HCT116 (cell line): ENCODE results near the gene SELENOK.
A peak's percentile ranks its signal among the peaks of the same experiment; 100 is the strongest.

Source experiments
- ATF3 ChIP-seq: IDR thresholded peaks from 2 replicates; pipeline ENCODE4 v1.6.1; 2012
- CEBPB ChIP-seq: IDR thresholded peaks from 2 replicates; pipeline ENCODE4 v1.6.1; 2012; ENCODE audit warnings: low read depth
- CTCF ChIP-seq, 3 experiments: fragments of 200-600 bp in 1 of 3; sonication (generic) in 1 of 3; IDR thresholded peaks in 2 of 3; conservative IDR thresholded peaks in 1 of 3; 2 replicates each; pipeline ENCODE4 v1.5.1; 2012 to 2017; ENCODE audit warnings: low read depth in 2 of 3, low read length in 2 of 3, antibody characterized with exemption in 1 of 3, borderline replicate concordance in 1 of 3, control low read depth in 1 of 3, mild to moderate bottlenecking in 1 of 3, mixed read lengths in 1 of 3, mixed run types in 1 of 3, moderate library complexity in 1 of 3; ENCODE audit not compliant: insufficient read depth in 1 of 3
- EZH2 ChIP-seq: fragments of 200-600 bp; sonication (generic); IDR thresholded peaks from 2 replicates; pipeline ENCODE4 v1.6.1; 2017; ENCODE audit warnings: antibody characterized with exemption, mixed run types
- EZH2phosphoT487 ChIP-seq: fragments of 200-600 bp; IDR thresholded peaks from 2 replicates; pipeline ENCODE4 v1.6.1; 2018; ENCODE audit warnings: antibody characterized with exemption, borderline replicate concordance
- JUND ChIP-seq: IDR thresholded peaks from 2 replicates; pipeline ENCODE4 v1.6.1; 2012
- POLR2A ChIP-seq: IDR thresholded peaks from 2 replicates; pipeline ENCODE4 v1.7.0; 2011; ENCODE audit warnings: borderline replicate concordance; ENCODE audit not compliant: insufficient read depth, insufficient read length; ENCODE audit errors: extremely low read depth
- POLR2AphosphoS5 ChIP-seq: IDR thresholded peaks from 2 replicates; pipeline ENCODE4 v1.6.1; 2011; ENCODE audit warnings: mild to moderate bottlenecking, low read depth, low read length, moderate library complexity
- SP1 ChIP-seq: IDR thresholded peaks from 2 replicates; pipeline ENCODE4 v1.6.1; 2012; ENCODE audit warnings: low read depth
- TF ChIP-seq, protein P1 (sequence below): IDR thresholded peaks from 2 replicates; pipeline ENCODE4 v1.6.1; 2012; ENCODE audit warnings: low read depth

DNA sequence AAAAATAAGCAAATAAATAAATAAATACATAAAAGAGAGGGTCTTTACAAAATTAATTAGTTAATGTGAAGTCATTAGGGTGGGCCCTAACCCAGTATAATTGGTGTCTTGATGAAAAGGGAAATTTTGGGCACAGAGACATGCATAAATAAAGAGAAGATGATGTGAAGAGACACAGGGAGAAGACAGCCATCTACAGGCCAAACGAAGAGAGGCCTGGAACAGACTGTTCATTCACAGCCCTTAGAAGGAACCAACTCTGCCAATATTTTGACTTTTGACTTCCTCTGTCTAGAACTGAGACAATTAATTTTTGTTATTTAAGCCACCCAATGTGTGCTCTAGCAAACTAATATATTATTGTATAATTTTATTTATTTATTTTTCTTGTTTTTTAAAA, 29.6 kb upstream of the SELENOK start:
- TF ChIP-seq CTCF (IDR thresholded peaks at IDR 0.05 in 2 of 3, conservative IDR thresholded peaks at IDR 0.05 in 1 of 3; ENCODE audit: borderline replicate concordance in 1 of 3, insufficient read depth in 1 of 3, low read depth in 2 of 3, low read length in 2 of 3) (peak; percentile 51 to 62 (median 56); a peak in 5 of 6 replicates), POLR2AphosphoS5 (no peak), EZH2phosphoT487 (no peak), CEBPB (no peak), POLR2A (no peak), EZH2 (no peak), SP1 (no peak), JUND (no peak), ATF3 (no peak)
- TF ChIP-seq, protein P1, sequence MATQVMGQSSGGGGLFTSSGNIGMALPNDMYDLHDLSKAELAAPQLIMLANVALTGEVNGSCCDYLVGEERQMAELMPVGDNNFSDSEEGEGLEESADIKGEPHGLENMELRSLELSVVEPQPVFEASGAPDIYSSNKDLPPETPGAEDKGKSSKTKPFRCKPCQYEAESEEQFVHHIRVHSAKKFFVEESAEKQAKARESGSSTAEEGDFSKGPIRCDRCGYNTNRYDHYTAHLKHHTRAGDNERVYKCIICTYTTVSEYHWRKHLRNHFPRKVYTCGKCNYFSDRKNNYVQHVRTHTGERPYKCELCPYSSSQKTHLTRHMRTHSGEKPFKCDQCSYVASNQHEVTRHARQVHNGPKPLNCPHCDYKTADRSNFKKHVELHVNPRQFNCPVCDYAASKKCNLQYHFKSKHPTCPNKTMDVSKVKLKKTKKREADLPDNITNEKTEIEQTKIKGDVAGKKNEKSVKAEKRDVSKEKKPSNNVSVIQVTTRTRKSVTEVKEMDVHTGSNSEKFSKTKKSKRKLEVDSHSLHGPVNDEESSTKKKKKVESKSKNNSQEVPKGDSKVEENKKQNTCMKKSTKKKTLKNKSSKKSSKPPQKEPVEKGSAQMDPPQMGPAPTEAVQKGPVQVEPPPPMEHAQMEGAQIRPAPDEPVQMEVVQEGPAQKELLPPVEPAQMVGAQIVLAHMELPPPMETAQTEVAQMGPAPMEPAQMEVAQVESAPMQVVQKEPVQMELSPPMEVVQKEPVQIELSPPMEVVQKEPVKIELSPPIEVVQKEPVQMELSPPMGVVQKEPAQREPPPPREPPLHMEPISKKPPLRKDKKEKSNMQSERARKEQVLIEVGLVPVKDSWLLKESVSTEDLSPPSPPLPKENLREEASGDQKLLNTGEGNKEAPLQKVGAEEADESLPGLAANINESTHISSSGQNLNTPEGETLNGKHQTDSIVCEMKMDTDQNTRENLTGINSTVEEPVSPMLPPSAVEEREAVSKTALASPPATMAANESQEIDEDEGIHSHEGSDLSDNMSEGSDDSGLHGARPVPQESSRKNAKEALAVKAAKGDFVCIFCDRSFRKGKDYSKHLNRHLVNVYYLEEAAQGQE = no peak
